Measurements from ENCODE around the gene RAPGEF2. TPM values are rescaled to one million over a fixed set of nuclear protein-coding genes. Genes with fewer than 3 reads are reported as not detected.

The RAPGEF2 gene
- polyA plus RNA-seq, 1 donor (not counting 4 experiments of a cell fraction or from before 2014, with no cell fraction given): 23.8 TPM

GRCh38 chr4:159298502-159298901, 195.6 kb downstream of the RAPGEF2 start:
- H3K27me3 ChIP-seq (ENCODE audit: control insufficient read depth, extremely low read depth, insufficient read depth, low read length): no peaks in the 10 kb centered on the region
- H3K79me2 ChIP-seq (ENCODE audit: control insufficient read depth, insufficient read depth, low read length): peaks cover 10% of the 10 kb centered on the region
- dilution Hi-C loops (cut with MboI; ENCODE audit: extremely low pct_ligation_motif_present, low sequenced_read_pairs): no loop called here
- no peaks in the 10 kb centered on the region for H4K20me1 ChIP-seq (ENCODE audit: control insufficient read depth, extremely low read depth, insufficient read depth, low read length)
- H3K36me3 ChIP-seq (ENCODE audit: control insufficient read depth in 2 of 2, extremely low read depth in 1 of 2, insufficient read depth in 2 of 2, low read length in 2 of 2): peaks cover 0 to 2% of the 10 kb centered on the region in 2 experiments
- peak overlapping the region; percentile 62 for H3K9ac ChIP-seq (ENCODE audit: control insufficient read depth, extremely low read depth, insufficient read depth, low read length)
- DNase-seq (ENCODE audit: low read depth, low spot score) (peak; percentile 48), FAIRE-seq (peak; percentile 93)
- no peak for TF ChIP-seq EZH2 (IDR thresholded peaks at IDR 0.05; ENCODE audit: low read length)
- TF ChIP-seq CTCF (optimal IDR thresholded peaks at IDR 0.05 in 1 of 3, IDR thresholded peaks at IDR 0.05 in 1 of 3, conservative IDR thresholded peaks at IDR 0.05 in 1 of 3; ENCODE audit: extremely low read depth in 1 of 3, insufficient read depth in 2 of 3, low read length in 3 of 3): no peak
- no peaks in the 10 kb centered on the region for H3K9me1 ChIP-seq (ENCODE audit: control insufficient read depth, extremely low read depth, insufficient read depth, low read length)
- peak overlapping the region; percentile 94 for H3K4me2 ChIP-seq (ENCODE audit: control insufficient read depth, extremely low read depth, insufficient read depth, low read depth, low read length)
- H2AFZ ChIP-seq (ENCODE audit: control insufficient read depth, low read length): peak overlapping the region; percentile 73
- H3K4me1 ChIP-seq (ENCODE audit: control insufficient read depth, extremely low read depth, insufficient read depth, low read length): peaks cover 39% of the 10 kb centered on the region
- H3K27ac ChIP-seq (ENCODE audit: control insufficient read depth, insufficient read depth, low read length): peak overlapping the region; percentile 84
- H3K4me3 ChIP-seq (ENCODE audit: control insufficient read depth in 2 of 3, extremely low read depth in 1 of 3, insufficient read depth in 2 of 3, low read depth in 1 of 3, low read length in 3 of 3): peak overlapping the region; percentile 27 to 83 (median 74)
- no peaks in the 10 kb centered on the region for H3K9me3 ChIP-seq (ENCODE audit: control insufficient read depth, low read depth, low read length)

- dilution Hi-C loops (cut with MboI; ENCODE audit: extremely low pct_ligation_motif_present, low sequenced_read_pairs): no loop called here
- Histone ChIP-seq H4K20me1 (ENCODE audit: control insufficient read depth, extremely low read depth, insufficient read depth, low read length) (no peaks in the 10 kb centered on the region), H3K4me2 (ENCODE audit: control insufficient read depth, extremely low read depth, insufficient read depth, low read depth, low read length) (no peak overlapping the region), H3K9me3 (ENCODE audit: control insufficient read depth, low read depth, low read length) (no peaks in the 10 kb centered on the region), H3K9me1 (ENCODE audit: control insufficient read depth, extremely low read depth, insufficient read depth, low read length) (no peaks in the 10 kb centered on the region), H3K4me1 (ENCODE audit: control insufficient read depth, extremely low read depth, insufficient read depth, low read length) (peaks cover 18% of the 10 kb centered on the region), H2AFZ (ENCODE audit: control insufficient read depth, low read length) (no peak overlapping the region), H3K27me3 (ENCODE audit: control insufficient read depth, extremely low read depth, insufficient read depth, low read length) (no peaks in the 10 kb centered on the region), H3K4me3 (ENCODE audit: control insufficient read depth in 2 of 3, extremely low read depth in 1 of 3, insufficient read depth in 2 of 3, low read depth in 1 of 3, low read length in 3 of 3) (no peak overlapping the region), H3K79me2 (ENCODE audit: control insufficient read depth, insufficient read depth, low read length) (peaks cover 8% of the 10 kb centered on the region), H3K36me3 (ENCODE audit: control insufficient read depth in 2 of 2, extremely low read depth in 1 of 2, insufficient read depth in 2 of 2, low read length in 2 of 2) (peaks cover 3% of the 10 kb centered on the region in 2 experiments), H3K9ac (ENCODE audit: control insufficient read depth, extremely low read depth, insufficient read depth, low read length) (no peak overlapping the region), H3K27ac (ENCODE audit: control insufficient read depth, insufficient read depth, low read length) (no peak overlapping the region)
- TF ChIP-seq EZH2 (IDR thresholded peaks at IDR 0.05; ENCODE audit: low read length): no peak
- no peak for TF ChIP-seq CTCF (optimal IDR thresholded peaks at IDR 0.05 in 1 of 3, IDR thresholded peaks at IDR 0.05 in 1 of 3, conservative IDR thresholded peaks at IDR 0.05 in 1 of 3; ENCODE audit: extremely low read depth in 1 of 3, insufficient read depth in 2 of 3, low read length in 3 of 3)
- FAIRE-seq: no peak
- DNase-seq (ENCODE audit: low read depth, low spot score): no peak
Observed at GRCh38 chr4:159303435-159303834, 200.6 kb downstream of the RAPGEF2 start.

Measured in keratinocyte (primary cell).